Hematopoietic multipotent progenitor cell treated with erythropoietin and hydrocortisone succinate and interleukin-3 and kit ligand, for 8 days (in vitro differentiated cells): ENCODE measurements around the gene UPK3A.
"Not testable (repeated sequence)": the region's sequence is repeated elsewhere in the genome, so short reads cannot be mapped to it uniquely, and the experiment has no call there.

ENCODE experiments used
- DNase-seq: peaks from one replicate; pipeline ENCODE4 v3.0.0-alpha.2; 2015

Gene UPK3A

GRCh38 chr22:45310331-45310976, 25.7 kb downstream of the UPK3A start:
- no peak for DNase-seq

GRCh38 chr22:45310977-45311531, 26.3 kb downstream of the UPK3A start:
- peak; percentile 26 for DNase-seq

- DNase-seq = no peak
These were observed 27.7 kb downstream of the UPK3A start for GRCh38 chr22:45312415-45312814.

GRCh38 chr22:45312856-45313255, 28.1 kb downstream of the UPK3A start:
- peak; percentile 33 for DNase-seq

- DNase-seq = peak; percentile 94
These were observed 29.4 kb downstream of the UPK3A start for GRCh38 chr22:45314054-45314721.

GRCh38 chr22:45314786-45315185, 30.0 kb downstream of the UPK3A start:
- DNase-seq = peak; percentile 83

GRCh38 chr22:45316796-45317526, 32.2 kb downstream of the UPK3A start:
- no peak for DNase-seq

GRCh38 chr22:45317551-45318167, 32.9 kb downstream of the UPK3A start:
- DNase-seq = no peak

- DNase-seq = peak; percentile 58
These were observed 33.4 kb downstream of the UPK3A start for GRCh38 chr22:45318168-45318557.

GRCh38 chr22:45318558-45319323, 34.0 kb downstream of the UPK3A start:
- no peak for DNase-seq

- no peak for DNase-seq
These were observed 34.6 kb downstream of the UPK3A start for GRCh38 chr22:45319324-45319685.

- DNase-seq = no peak
These were observed 35.7 kb downstream of the UPK3A start for GRCh38 chr22:45320357-45320976.

GRCh38 chr22:45321827-45322226, 37.1 kb downstream of the UPK3A start:
- no peak for DNase-seq

GRCh38 chr22:45322873-45323525, 38.2 kb downstream of the UPK3A start:
- DNase-seq = no peak

GRCh38 chr22:45323695-45324094, 38.9 kb downstream of the UPK3A start:
- DNase-seq = no peak

GRCh38 chr22:45324311-45324711, 39.6 kb downstream of the UPK3A start:
- DNase-seq = no peak

- DNase-seq = not testable (repeated sequence)
These were observed 43.5 kb downstream of the UPK3A start for GRCh38 chr22:45328261-45328660.

- DNase-seq = peak; percentile 60
These were observed 44.2 kb downstream of the UPK3A start for GRCh38 chr22:45328822-45329529.

- no peak for DNase-seq
These were observed 44.8 kb downstream of the UPK3A start for GRCh38 chr22:45329530-45329936.

GRCh38 chr22:45330548-45330947, 45.8 kb downstream of the UPK3A start:
- DNase-seq = no peak

GRCh38 chr22:45331486-45331885, 46.7 kb downstream of the UPK3A start:
- DNase-seq = no peak
